Neural progenitor cell (in vitro differentiated cells): ENCODE results near the gene RCC2. TPM values are rescaled to one million over a fixed set of nuclear protein-coding genes. Genes with fewer than 3 reads are reported as not detected.
A peak's percentile ranks its signal among the peaks of the same experiment; 100 is the strongest.

Experiments
- DNase-seq: peaks from one replicate; pipeline ENCODE4 v3.0.0-alpha.2; 2016; ENCODE audit warnings: low spot score
- H2AFZ ChIP-seq: fragments of 200-600 bp; sonication (generic); replicated peaks from 2 replicates; pipeline ENCODE4 v1.6.1; 2016; ENCODE audit warnings: antibody characterized with exemption
- H3F3A ChIP-seq: fragments of 200-600 bp; sonication (generic); 2 replicates; pipeline ENCODE4 v1.6.1; 2016; ENCODE audit warnings: antibody characterized with exemption, low read depth
- H3K27ac ChIP-seq: fragments of 200-600 bp; sonication (generic); 2 replicates; pipeline ENCODE4 v1.5.1; 2016; ENCODE audit warnings: mild to moderate bottlenecking
- H3K27me3 ChIP-seq: fragments of 200-600 bp; sonication (generic); 2 replicates; pipeline ENCODE4 v1.6.1; 2016; ENCODE audit warnings: mild to moderate bottlenecking, moderate library complexity
- H3K36me3 ChIP-seq: fragments of 200-600 bp; sonication (generic); 2 replicates; pipeline ENCODE4 v1.5.1; 2016
- H3K4me1 ChIP-seq: fragments of 200-600 bp; sonication (generic); 2 replicates; pipeline ENCODE4 v1.6.1; 2016; ENCODE audit warnings: mixed run types
- H3K4me2 ChIP-seq: fragments of 200-600 bp; sonication (generic); 2 replicates; pipeline ENCODE4 v1.6.1; 2016
- H3K4me3 ChIP-seq: fragments of 200-600 bp; sonication (generic); 2 replicates; pipeline ENCODE4 v1.5.1; 2016
- H3K79me2 ChIP-seq: fragments of 200-600 bp; sonication (generic); 2 replicates; pipeline ENCODE4 v1.6.1; 2016; ENCODE audit warnings: low read depth
- H3K9ac ChIP-seq: fragments of 200-600 bp; sonication (generic); 2 replicates; pipeline ENCODE4 v1.6.1; 2016
- H3K9me3 ChIP-seq: fragments of 200-600 bp; sonication (generic); 2 replicates; pipeline ENCODE4 v1.5.1; 2016; ENCODE audit warnings: low read depth
- H4K20me1 ChIP-seq: fragments of 200-600 bp; sonication (generic); 2 replicates; pipeline ENCODE4 v1.6.1; 2016; ENCODE audit warnings: low read depth
- H3K27ac Mint-ChIP-seq: 3 replicates; pipeline ENCODE4 v1.8.0; 2021; ENCODE audit warnings: mixed read lengths
- H3K27me3 Mint-ChIP-seq: 2 replicates; pipeline ENCODE4 v1.8.0; 2022; ENCODE audit warnings: low read depth, mild to moderate bottlenecking, inconsistent platforms, moderate library complexity, mixed read lengths; ENCODE audit not compliant: insufficient read depth
- H3K36me3 Mint-ChIP-seq: 3 replicates; pipeline ENCODE4 v1.8.0; 2021; ENCODE audit warnings: mixed read lengths
- H3K4me1 Mint-ChIP-seq: 3 replicates; pipeline ENCODE4 v1.8.0; 2021; ENCODE audit warnings: mixed read lengths
- H3K4me3 Mint-ChIP-seq: 3 replicates; pipeline ENCODE4 v1.8.0; 2021; ENCODE audit warnings: mild to moderate bottlenecking, moderate library complexity, mixed read lengths
- H3K9me3 Mint-ChIP-seq: 3 replicates; pipeline ENCODE4 v1.8.0; 2020; ENCODE audit warnings: mixed read lengths
- EZH2 ChIP-seq: fragments of 200-600 bp; sonication (generic); IDR thresholded peaks from 2 replicates; pipeline ENCODE4 v1.6.1; 2017; ENCODE audit warnings: antibody characterized with exemption, mild to moderate bottlenecking, moderate library complexity
- EZH2phosphoT487 ChIP-seq: fragments of 200-600 bp; sonication (generic); IDR thresholded peaks from 2 replicates; pipeline ENCODE4 v1.6.1; 2017; ENCODE audit warnings: antibody characterized with exemption
- total RNA-seq: library from RNA; depleted of rRNA; stranded (reverse); fragments of >200 nt; gene quantifications from 2 replicates; pipeline ENCODE4 v1.2.3, GENCODE V29; 2015; ENCODE audit warnings: low replicate concordance
- TF ChIP-seq, protein P1 (sequence below): fragments of 200-600 bp; sonication (generic); IDR thresholded peaks from 2 replicates; pipeline ENCODE4 v1.5.1; 2017; ENCODE audit warnings: antibody characterized with exemption, mild to moderate bottlenecking

Gene RCC2
- total RNA-seq, 1 donor from 2014 or later, result 126 TPM

DNA sequence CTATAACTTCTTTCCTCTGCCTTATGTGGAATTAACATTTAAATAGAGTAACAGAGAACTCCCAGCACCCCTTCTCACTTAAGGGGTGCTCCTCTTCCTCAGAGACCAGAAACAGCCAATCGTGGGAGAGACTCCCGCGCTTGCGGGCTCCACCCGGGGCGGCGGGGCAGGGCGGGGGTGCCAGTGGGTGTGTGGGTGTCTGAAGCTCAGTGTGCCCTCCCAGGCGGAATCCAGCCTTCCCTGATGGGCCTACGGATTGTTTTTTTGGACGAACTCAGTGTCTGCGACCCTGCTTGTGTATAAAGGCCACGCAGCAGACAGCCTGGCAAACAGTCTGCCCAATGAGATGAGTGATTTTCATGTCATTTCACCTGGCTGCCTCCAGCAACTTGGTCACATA, 6.2 kb downstream of the RCC2 start:
- TF ChIP-seq EZH2phosphoT487 (no peak), EZH2 (no peak)
- TF ChIP-seq, protein P1, sequence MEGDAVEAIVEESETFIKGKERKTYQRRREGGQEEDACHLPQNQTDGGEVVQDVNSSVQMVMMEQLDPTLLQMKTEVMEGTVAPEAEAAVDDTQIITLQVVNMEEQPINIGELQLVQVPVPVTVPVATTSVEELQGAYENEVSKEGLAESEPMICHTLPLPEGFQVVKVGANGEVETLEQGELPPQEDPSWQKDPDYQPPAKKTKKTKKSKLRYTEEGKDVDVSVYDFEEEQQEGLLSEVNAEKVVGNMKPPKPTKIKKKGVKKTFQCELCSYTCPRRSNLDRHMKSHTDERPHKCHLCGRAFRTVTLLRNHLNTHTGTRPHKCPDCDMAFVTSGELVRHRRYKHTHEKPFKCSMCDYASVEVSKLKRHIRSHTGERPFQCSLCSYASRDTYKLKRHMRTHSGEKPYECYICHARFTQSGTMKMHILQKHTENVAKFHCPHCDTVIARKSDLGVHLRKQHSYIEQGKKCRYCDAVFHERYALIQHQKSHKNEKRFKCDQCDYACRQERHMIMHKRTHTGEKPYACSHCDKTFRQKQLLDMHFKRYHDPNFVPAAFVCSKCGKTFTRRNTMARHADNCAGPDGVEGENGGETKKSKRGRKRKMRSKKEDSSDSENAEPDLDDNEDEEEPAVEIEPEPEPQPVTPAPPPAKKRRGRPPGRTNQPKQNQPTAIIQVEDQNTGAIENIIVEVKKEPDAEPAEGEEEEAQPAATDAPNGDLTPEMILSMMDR, result no peak
- Histone ChIP-seq H3F3A (peaks cover 23% of the 10 kb centered on the region), H3K27ac (no peak overlapping the region), H3K9ac (no peak overlapping the region), H3K36me3 (no peaks in the 10 kb centered on the region), H3K4me3 (no peak overlapping the region), H3K9me3 (no peaks in the 10 kb centered on the region), H3K4me2 (no peak overlapping the region), H3K4me1 (peaks cover 17% of the 10 kb centered on the region), H2AFZ (no peak overlapping the region), H4K20me1 (peaks cover 88% of the 10 kb centered on the region), H3K79me2 (peaks cover 95% of the 10 kb centered on the region), H3K27me3 (no peaks in the 10 kb centered on the region)
- Mint-ChIP-seq H3K36me3 (peaks cover 21% of the 10 kb centered on the region), H3K27me3 (peaks cover 10% of the 10 kb centered on the region), H3K9me3 (no peaks in the 10 kb centered on the region), H3K4me1 (peaks cover 38% of the 10 kb centered on the region), H3K27ac (no peak overlapping the region), H3K4me3 (no peak overlapping the region)
- DNase-seq, result no peak

DNA sequence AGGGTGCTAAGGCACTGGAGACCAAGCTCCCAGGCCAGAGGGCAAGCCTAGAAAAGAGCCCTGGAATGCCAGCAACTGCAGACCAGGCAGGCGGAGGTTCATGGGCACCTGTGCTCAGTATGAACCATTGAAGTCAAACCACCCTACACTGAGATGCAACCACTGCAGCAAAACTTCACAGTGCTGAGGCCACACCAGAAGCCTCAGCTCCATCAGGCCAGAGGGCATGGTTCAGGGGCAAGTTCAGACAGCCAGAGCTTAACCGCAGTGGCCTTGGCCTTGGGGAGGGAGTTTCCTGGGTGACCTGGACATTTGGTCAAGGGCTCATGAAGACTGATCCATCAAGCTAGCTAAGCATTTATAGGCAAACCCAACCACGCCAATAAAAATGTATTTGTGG, 7.1 kb downstream of the RCC2 start:
- Mint-ChIP-seq H3K36me3 (peaks cover 21% of the 10 kb centered on the region), H3K27ac (no peak overlapping the region), H3K4me3 (no peak overlapping the region), H3K4me1 (peaks cover 38% of the 10 kb centered on the region), H3K9me3 (no peaks in the 10 kb centered on the region), H3K27me3 (peaks cover 10% of the 10 kb centered on the region)
- no peaks in the 10 kb centered on the region for H3K36me3 ChIP-seq
- TF ChIP-seq EZH2 (no peak), EZH2phosphoT487 (no peak)
- TF ChIP-seq, protein P1, result no peak
- H4K20me1 ChIP-seq, result peaks cover 97% of the 10 kb centered on the region
- DNase-seq, result no peak
- H3F3A ChIP-seq, result peaks cover 23% of the 10 kb centered on the region
- no peak overlapping the region for H2AFZ ChIP-seq
- no peak overlapping the region for H3K27ac ChIP-seq
- H3K9me3 ChIP-seq, result no peaks in the 10 kb centered on the region
- H3K27me3 ChIP-seq, result no peaks in the 10 kb centered on the region
- no peak overlapping the region for H3K4me2 ChIP-seq
- H3K4me3 ChIP-seq, result no peak overlapping the region
- H3K4me1 ChIP-seq, result peaks cover 17% of the 10 kb centered on the region
- no peak overlapping the region for H3K9ac ChIP-seq
- H3K79me2 ChIP-seq, result peaks cover 99% of the 10 kb centered on the region

DNA sequence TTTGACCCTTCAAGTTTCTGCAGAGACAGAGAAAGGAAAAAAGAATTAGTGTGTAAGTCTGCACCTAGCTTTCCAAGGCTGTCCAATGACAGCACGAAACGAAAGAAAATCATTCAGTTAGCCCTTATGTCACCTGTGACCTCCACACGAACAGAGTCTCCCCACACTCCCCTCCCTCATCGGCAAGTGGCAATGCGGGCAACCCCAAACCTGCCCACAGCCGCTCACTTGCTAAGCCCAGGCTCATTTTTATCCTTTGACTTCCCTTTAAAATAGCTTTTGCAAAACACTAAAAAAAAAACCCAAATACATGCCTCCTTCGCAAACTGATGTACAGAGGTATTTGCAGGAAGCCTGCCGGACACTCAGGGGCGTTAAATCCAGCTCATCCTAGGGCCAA, 10.3 kb downstream of the RCC2 start:
- no peak for DNase-seq
- H2AFZ ChIP-seq, result no peak overlapping the region
- Mint-ChIP-seq H3K9me3 (no peaks in the 10 kb centered on the region), H3K36me3 (peaks cover 37% of the 10 kb centered on the region), H3K27me3 (peaks cover 8% of the 10 kb centered on the region), H3K27ac (no peak overlapping the region), H3K4me1 (peaks cover 10% of the 10 kb centered on the region), H3K4me3 (no peak overlapping the region)
- no peak overlapping the region for H3K4me3 ChIP-seq
- peaks cover 97% of the 10 kb centered on the region for H4K20me1 ChIP-seq
- H3K79me2 ChIP-seq, result peaks cover 98% of the 10 kb centered on the region
- H3K4me1 ChIP-seq, result no peaks in the 10 kb centered on the region
- no peak overlapping the region for H3K4me2 ChIP-seq
- no peak overlapping the region for H3K27ac ChIP-seq
- no peaks in the 10 kb centered on the region for H3K36me3 ChIP-seq
- no peak overlapping the region for H3K9ac ChIP-seq
- H3K9me3 ChIP-seq, result no peaks in the 10 kb centered on the region
- H3K27me3 ChIP-seq, result no peaks in the 10 kb centered on the region
- peaks cover 18% of the 10 kb centered on the region for H3F3A ChIP-seq
- no peak for TF ChIP-seq EZH2phosphoT487

DNA sequence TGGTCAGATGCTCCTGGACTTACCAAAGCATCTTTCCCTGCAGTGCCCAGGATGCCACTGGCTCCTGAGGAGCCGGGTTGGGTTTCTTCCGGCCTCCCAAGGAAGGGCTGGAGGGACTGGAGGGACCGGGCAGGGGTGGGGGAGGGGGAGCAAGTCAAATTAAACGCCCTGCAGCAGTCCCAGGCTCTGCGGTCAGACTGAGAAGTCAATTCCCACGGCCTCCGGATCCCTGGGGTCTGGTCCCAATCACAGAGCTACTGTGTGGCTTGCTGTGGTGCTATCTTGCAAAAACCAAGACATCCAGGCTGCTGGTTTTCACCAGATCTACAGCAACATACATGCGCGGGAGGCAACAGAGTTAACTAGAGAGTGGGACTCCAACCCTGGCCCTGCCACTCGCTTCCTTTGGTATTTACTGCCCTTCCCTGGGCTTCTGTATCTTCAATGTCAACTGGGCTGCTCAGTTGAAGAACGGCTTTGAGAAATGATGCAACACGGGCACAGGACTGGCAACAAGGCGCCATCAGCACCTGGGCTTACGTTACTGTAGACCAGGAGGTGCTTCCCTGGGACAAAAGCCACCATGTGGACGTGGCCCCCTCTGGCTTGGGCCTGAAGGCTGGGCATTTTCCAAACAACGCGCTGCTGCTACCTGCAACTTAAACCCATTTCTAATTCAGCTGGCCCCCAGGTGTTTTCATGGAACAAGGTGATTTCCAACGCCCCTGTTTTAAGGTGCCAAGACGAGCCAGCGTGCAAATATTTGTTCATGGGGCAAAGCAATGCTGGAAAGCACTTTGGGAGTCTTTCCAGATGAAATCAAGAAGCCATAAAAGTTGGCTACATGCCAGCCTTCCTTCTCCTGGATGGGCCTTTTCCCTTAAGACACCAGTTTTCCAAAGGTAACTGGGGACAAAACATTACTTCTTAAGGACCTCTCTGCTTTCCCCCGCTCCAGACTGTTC, 11.5 kb downstream of the RCC2 start:
- no peak overlapping the region for H2AFZ ChIP-seq
- no peaks in the 10 kb centered on the region for H3K27me3 ChIP-seq
- TF ChIP-seq EZH2phosphoT487, result no peak
- TF ChIP-seq, protein P1, result no peak
- TF ChIP-seq EZH2, result no peak
- H3K9ac ChIP-seq, result no peak overlapping the region
- H3K36me3 ChIP-seq, result no peaks in the 10 kb centered on the region
- Mint-ChIP-seq H3K27ac (peak overlapping the region; percentile 46), H3K9me3 (no peaks in the 10 kb centered on the region), H3K36me3 (peaks cover 41% of the 10 kb centered on the region), H3K27me3 (peaks cover 8% of the 10 kb centered on the region), H3K4me1 (peaks cover 2% of the 10 kb centered on the region), H3K4me3 (no peak overlapping the region)
- H3K9me3 ChIP-seq, result no peaks in the 10 kb centered on the region
- peaks cover 11% of the 10 kb centered on the region for H3F3A ChIP-seq
- DNase-seq, result no peak
- no peak overlapping the region for H3K4me3 ChIP-seq
- H3K4me2 ChIP-seq, result no peak overlapping the region
- no peak overlapping the region for H3K27ac ChIP-seq
- peaks cover 97% of the 10 kb centered on the region for H4K20me1 ChIP-seq
- H3K79me2 ChIP-seq, result peaks cover 91% of the 10 kb centered on the region
- H3K4me1 ChIP-seq, result no peaks in the 10 kb centered on the region
